HG03159 (cell line): ENCODE measurements around the gene ADAMTSL3.
A peak's percentile ranks its signal among the peaks of the same experiment; 100 is the strongest.
"Not testable (repeated sequence)": the region's sequence is repeated elsewhere in the genome, so short reads cannot be mapped to it uniquely, and the experiment has no call there.

ENCODE experiments used
- ATAC-seq: cut with Tn5 transposase; IDR thresholded peaks from one replicate; pipeline ENCODE4 v1.9.1; 2021; ENCODE audit warnings: mild to moderate bottlenecking, moderate library complexity; ENCODE audit not compliant: unreplicated experiment

Gene ADAMTSL3

DNA sequence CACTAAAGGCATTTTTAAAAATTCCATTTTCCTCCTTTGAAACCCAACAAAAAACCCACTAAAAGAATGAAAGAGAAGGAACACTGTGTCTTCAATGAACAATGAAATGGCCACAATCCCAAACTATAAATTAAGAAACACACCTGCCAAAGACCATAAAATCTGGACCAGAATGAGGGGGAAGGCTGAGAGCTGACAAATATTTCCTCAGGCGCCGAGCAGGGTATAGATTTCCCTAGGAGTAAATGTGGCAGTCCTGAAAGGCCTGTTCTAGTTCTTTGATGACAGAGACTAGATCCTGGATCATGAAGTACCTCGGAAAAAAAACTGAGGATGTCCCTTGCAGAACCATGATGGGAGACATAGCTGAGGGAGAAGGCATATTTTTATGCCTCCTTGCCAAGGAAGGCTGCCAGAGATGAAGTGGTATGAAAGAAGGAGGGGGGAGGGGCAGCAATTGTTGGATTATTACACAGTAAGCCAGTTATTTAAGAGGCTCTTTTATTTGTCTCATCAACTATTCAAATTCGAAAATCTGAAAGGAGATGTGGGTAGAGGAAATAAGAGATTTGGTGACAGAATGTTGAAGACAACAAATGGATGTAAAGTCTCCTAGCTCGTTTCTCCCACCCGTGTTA, 306.4 kb downstream of the ADAMTSL3 start:
- ATAC-seq: no peak

DNA sequence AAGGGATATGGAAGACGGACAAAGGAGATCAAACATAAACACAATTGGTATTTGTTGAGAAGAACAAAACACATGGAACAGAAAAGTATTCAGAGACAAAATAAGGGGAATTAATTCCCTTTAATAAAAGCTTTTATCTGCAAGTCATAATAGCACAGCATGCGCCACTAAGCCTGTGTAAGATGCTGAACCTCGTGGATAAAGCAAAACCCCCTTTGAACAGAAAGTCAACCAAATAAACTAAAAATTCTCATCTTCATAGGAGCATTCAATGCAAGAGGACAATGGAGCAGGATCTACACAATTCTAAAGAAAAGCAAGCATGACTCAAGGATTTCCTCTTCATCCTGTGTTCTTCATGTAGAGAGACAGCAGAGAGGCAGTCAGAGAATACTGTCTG, 307.4 kb downstream of the ADAMTSL3 start:
- no peak for ATAC-seq

GRCh38 chr15:83964967-83965366, 311.0 kb downstream of the ADAMTSL3 start:
- ATAC-seq: not testable (repeated sequence)

- ATAC-seq: no peak
These were observed 316.5 kb downstream of the ADAMTSL3 start for GRCh38 chr15:83970295-83970890.

DNA sequence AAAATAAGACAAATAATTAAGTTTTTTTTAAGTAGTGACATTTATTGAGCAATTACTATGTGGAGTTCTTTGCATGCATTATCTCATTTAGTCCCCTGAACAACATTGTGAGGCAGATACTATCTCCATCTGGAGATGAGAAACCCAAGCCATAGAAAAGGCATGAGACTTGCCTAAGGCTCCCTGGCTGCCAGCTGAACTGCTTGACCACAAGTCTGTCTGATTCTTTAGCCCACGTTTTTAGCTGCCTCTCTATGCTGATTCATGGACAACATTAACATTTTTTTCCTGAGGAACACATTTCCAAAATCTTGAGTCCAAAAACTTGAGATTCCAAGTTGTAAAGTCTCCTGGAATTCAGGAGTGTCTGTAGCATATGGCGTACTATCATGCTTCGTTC, 318.1 kb downstream of the ADAMTSL3 start:
- ATAC-seq: no peak

- ATAC-seq: no peak
These were observed 319.9 kb downstream of the ADAMTSL3 start for GRCh38 chr15:83973816-83974215.

GRCh38 chr15:83977992-83978391, 324.1 kb downstream of the ADAMTSL3 start:
- no peak for ATAC-seq

GRCh38 chr15:83978588-83978987, 324.7 kb downstream of the ADAMTSL3 start:
- no peak for ATAC-seq

GRCh38 chr15:83980637-83981036, 326.7 kb downstream of the ADAMTSL3 start:
- no peak for ATAC-seq

GRCh38 chr15:83982748-83983147, 328.8 kb downstream of the ADAMTSL3 start:
- ATAC-seq: no peak

GRCh38 chr15:83983634-83984458, 329.9 kb downstream of the ADAMTSL3 start:
- ATAC-seq: peak; percentile 93

DNA sequence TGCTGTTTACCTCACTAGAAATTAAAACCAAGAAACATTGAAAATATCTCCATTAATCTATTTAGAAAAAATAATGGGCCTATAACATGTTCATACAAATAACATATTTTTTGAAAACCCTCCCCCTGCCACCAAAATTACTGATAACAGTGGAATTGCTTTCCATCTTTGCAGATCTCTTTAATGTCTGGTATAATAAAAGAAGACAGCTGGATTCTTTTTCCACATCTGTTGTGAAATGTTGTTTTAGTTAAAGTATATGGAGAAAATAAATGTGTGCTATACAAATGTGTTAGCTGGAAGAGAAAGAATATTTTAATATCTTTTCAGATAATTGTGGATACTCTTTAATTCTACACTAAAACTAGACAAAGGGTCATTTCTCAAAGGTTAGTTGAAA, 330.7 kb downstream of the ADAMTSL3 start:
- ATAC-seq: no peak

- ATAC-seq: no peak
These were observed 337.2 kb downstream of the ADAMTSL3 start for GRCh38 chr15:83991163-83991562.

DNA sequence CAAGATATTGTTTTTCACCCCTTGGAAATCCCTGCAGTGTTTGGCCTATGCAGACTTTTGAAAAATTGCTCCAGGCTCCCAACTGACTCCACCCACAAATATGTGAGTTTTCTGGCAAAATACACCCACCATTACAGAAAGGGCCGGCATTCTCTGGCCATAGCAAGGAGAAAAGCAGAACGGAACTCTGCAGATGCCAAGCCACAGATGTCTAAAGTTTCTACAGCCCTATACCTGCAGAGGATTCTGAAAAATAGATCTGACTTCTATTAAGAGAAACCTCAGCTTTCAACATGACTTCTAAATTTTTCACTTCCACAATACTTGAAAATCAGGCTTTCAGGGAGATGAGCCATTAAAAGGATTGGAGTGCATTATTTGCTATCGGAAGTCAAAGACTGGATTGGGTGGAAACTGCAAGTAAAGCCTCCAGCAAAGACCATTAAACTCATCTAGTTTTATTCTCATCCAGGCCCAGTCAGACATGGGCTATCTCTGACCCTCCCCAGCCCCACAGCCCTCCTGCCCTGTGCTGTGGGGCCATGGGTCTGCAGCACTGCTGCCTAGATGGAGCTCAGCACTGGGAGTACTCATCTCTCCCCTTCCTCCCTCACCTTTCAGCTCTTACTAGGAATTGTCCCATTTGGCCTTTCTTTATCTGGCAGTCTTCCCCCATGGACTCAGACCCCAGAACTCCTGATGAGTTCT, 338.6 kb downstream of the ADAMTSL3 start:
- peak; percentile 91 for ATAC-seq

DNA sequence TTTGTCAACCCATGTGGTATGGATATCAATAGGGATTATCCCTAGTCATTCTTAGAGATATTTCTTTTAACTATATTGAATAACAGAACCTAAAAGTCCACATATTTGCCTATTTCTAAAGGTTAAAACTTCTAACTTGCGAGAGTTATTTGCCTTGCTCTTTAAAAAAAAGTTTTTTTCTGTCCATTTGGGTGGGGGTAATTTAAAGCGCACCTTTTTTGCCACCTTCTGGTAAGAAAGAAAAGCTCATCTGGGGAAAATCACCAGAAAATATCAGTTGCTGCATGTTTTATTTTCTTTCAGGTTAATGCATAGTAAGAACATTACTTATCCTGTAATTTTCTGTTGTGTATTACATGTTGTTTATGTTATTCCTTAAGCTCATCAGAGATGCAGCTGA, 339.7 kb downstream of the ADAMTSL3 start:
- no peak for ATAC-seq

- ATAC-seq: no peak
These were observed 344.6 kb downstream of the ADAMTSL3 start for GRCh38 chr15:83998486-83998885.

GRCh38 chr15:83999396-84000135, 345.6 kb downstream of the ADAMTSL3 start:
- ATAC-seq: no peak

DNA sequence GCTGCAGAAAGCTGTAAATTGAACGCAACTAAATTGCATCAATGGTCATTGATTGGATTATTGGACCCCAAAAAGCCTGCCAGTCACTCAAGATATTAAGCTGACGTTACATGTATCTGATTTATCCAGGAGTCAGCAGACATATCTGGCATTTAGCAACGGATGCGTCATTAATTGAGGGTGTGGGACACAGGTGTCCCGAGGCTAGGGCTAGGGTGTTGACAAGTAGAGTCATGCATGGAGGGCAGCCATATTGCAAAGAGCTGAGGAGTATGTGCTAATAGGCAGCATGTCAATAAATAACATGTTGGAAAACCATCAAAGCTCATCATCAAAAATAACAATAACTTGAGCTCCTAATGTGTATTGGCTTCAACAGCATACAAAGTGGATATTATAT, 347.1 kb downstream of the ADAMTSL3 start:
- ATAC-seq: no peak

- ATAC-seq: no peak
These were observed 347.7 kb downstream of the ADAMTSL3 start for GRCh38 chr15:84001655-84002054.

- no peak for ATAC-seq
These were observed 350.0 kb downstream of the ADAMTSL3 start for GRCh38 chr15:84003791-84004503.
